ENCODE results near the gene FASTKD3. TPM values are rescaled to one million over a fixed set of nuclear protein-coding genes. Genes with fewer than 3 reads are reported as not detected.

Gene FASTKD3
- total RNA-seq, 4 donors from 2014 or later, result 0.80 to 11.7 (median 8.0) TPM

GRCh38 chr5:7882926-7883325 lies 14.1 kb upstream of the FASTKD3 start:
- intact Hi-C loops (cut with DNase I; ENCODE audit: low total_unique reads) (no loop called here), in situ Hi-C loops (cut with MboI; ENCODE audit: low pct_ligation_motif_present in 1 of 4, low pct_unique_long_range_greater_than_20kb in 1 of 4, low sequenced_read_pairs in 3 of 4) (no loop called here)
- no peaks in the 10 kb centered on the region for H3K9me3 ChIP-seq
- no peak overlapping the region for H3K4me3 ChIP-seq
- H3K27me3 ChIP-seq, result no peaks in the 10 kb centered on the region
- WGBS, 2 donors (ENCODE audit: low coverage in 1 of 2), result 83 to 84% methylated on average over 4 of the region's 4 CpGs
- peaks cover 0 to 51% (median 15%) of the 10 kb centered on the region in 4 donors for H3K36me3 ChIP-seq
- H3K27ac ChIP-seq, result no peak overlapping the region
- DNase-seq, result no peak
- peaks cover 3 to 21% (median 14%) of the 10 kb centered on the region in 4 donors for H3K4me1 ChIP-seq
- TF ChIP-seq POLR2AphosphoS5 (IDR thresholded peaks at IDR 0.05) (no peak), CTCF (IDR thresholded peaks at IDR 0.05) (no peak), EP300 (IDR thresholded peaks at IDR 0.05; ENCODE audit: low read depth) (no peak), POLR2A (IDR thresholded peaks at IDR 0.05) (no peak)

- H3K36me3 ChIP-seq, result peaks cover 0 to 50% (median 15%) of the 10 kb centered on the region in 4 donors
- no peaks in the 10 kb centered on the region for H3K9me3 ChIP-seq
- TF ChIP-seq CTCF (IDR thresholded peaks at IDR 0.05), result no peak
- TF ChIP-seq POLR2A (IDR thresholded peaks at IDR 0.05), result no peak
- no peak for TF ChIP-seq EP300 (IDR thresholded peaks at IDR 0.05; ENCODE audit: low read depth)
- no peak for TF ChIP-seq POLR2AphosphoS5 (IDR thresholded peaks at IDR 0.05)
- DNase-seq, result no peak
- peaks cover 3 to 21% (median 14%) of the 10 kb centered on the region in 4 donors for H3K4me1 ChIP-seq
- 87 to 90% methylated on average over 2 of the region's 2 CpGs for WGBS, 2 donors (ENCODE audit: low coverage in 1 of 2)
- no peak overlapping the region for H3K27ac ChIP-seq
- H3K27me3 ChIP-seq, result no peaks in the 10 kb centered on the region
- in situ Hi-C loops (cut with MboI; ENCODE audit: low pct_ligation_motif_present in 1 of 4, low pct_unique_long_range_greater_than_20kb in 1 of 4, low sequenced_read_pairs in 3 of 4), result no loop called here
- intact Hi-C loops (cut with DNase I; ENCODE audit: low total_unique reads), result no loop called here
- H3K4me3 ChIP-seq, result no peak overlapping the region
Observed at GRCh38 chr5:7881816-7882215, 13.0 kb upstream of the FASTKD3 start.

GRCh38 chr5:7881091-7881490 lies 12.3 kb upstream of the FASTKD3 start:
- TF ChIP-seq POLR2A (IDR thresholded peaks at IDR 0.05) (no peak), CTCF (IDR thresholded peaks at IDR 0.05) (no peak), POLR2AphosphoS5 (IDR thresholded peaks at IDR 0.05) (no peak), EP300 (IDR thresholded peaks at IDR 0.05; ENCODE audit: low read depth) (no peak)
- DNase-seq, result no peak
- Histone ChIP-seq H3K27me3 (no peaks in the 10 kb centered on the region), H3K4me1 (peaks cover 3 to 21% (median 14%) of the 10 kb centered on the region in 4 donors), H3K36me3 (peaks cover 0 to 48% (median 14%) of the 10 kb centered on the region in 4 donors), H3K27ac (no peak overlapping the region), H3K9me3 (no peaks in the 10 kb centered on the region), H3K4me3 (no peak overlapping the region)
- intact Hi-C loops (cut with DNase I; ENCODE audit: low total_unique reads) (no loop called here), in situ Hi-C loops (cut with MboI; ENCODE audit: low pct_ligation_motif_present in 1 of 4, low pct_unique_long_range_greater_than_20kb in 1 of 4, low sequenced_read_pairs in 3 of 4) (no loop called here)
- WGBS, 2 donors (ENCODE audit: low coverage in 1 of 2), result 90 to 100% methylated on average over 2 to 4 of the region's 4 CpGs

- in situ Hi-C loops (cut with MboI; ENCODE audit: low pct_ligation_motif_present in 1 of 4, low pct_unique_long_range_greater_than_20kb in 1 of 4, low sequenced_read_pairs in 3 of 4) (no loop called here), intact Hi-C loops (cut with DNase I; ENCODE audit: low total_unique reads) (loop anchor here (5.0 kb wide), 1 partner anchor 1951 kb away; no protein-coding TSS in a partner anchor)
- Histone ChIP-seq H3K4me3 (no peak overlapping the region), H3K36me3 (peaks cover 0 to 35% (median 7%) of the 10 kb centered on the region in 4 donors), H3K4me1 (peaks cover 3 to 21% (median 14%) of the 10 kb centered on the region in 4 donors), H3K27me3 (no peaks in the 10 kb centered on the region), H3K9me3 (no peaks in the 10 kb centered on the region), H3K27ac (peak overlapping the region in 3 of 4 donors; percentile 18 to 38 (median 24))
- no peak for TF ChIP-seq POLR2AphosphoS5 (IDR thresholded peaks at IDR 0.05)
- TF ChIP-seq CTCF (IDR thresholded peaks at IDR 0.05), result no peak
- TF ChIP-seq POLR2A (IDR thresholded peaks at IDR 0.05), result no peak
- no peak for TF ChIP-seq EP300 (IDR thresholded peaks at IDR 0.05; ENCODE audit: low read depth)
- DNase-seq, result no peak
Observed at GRCh38 chr5:7878381-7878873, 9.6 kb upstream of the FASTKD3 start.

Data from transverse colon (tissue), 4 donors.